Retina (tissue), 1 donor: ENCODE data around the gene GOLT1A.
A peak's percentile ranks its signal among the peaks of the same experiment; 100 is the strongest.

Source experiments
- DNase-seq: peaks from one replicate; pipeline ENCODE4 v3.0.0-alpha.2; 2016

The GOLT1A gene

GRCh38 chr1:204216880-204217647, 3.3 kb upstream of the GOLT1A start:
- DNase-seq: no peak

DNA sequence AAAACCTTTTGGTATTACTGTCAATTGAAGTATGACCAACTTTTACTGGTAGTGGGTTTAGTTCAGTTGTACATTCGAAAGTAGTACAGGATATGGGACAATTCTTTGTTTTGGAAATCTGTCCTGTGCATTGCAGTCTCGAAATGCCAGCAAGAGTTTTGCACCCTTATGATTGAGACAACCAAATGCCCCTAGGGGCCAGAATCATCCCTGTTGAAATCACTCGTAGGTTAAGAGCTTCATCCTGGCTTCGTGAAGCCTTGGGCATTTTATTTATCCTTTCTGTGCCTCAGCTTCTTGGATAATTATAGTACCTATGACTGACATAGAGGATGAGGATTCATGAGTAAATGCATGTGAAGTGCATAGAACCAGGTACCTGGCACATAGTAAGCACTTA, 2.4 kb upstream of the GOLT1A start:
- no peak for DNase-seq

DNA sequence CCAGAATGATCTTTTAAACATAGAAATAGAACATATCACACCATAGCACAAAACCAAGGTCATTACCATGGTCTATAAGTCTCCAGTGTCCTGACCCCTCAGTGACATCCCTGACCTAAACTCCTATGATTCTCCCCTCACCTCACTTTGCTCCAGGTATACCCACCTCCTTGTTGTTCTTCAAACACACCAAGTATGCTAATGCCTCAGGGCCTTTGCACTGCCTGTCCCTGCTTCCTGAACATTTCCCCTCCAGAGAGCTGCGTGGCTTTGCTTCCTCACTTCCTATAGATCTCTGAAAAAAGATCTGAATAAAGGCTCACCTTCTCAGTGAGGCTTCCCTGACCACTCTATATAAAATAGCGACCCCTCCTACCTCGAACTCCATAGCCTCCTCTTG, 1.1 kb downstream of the GOLT1A start:
- DNase-seq: no peak

GRCh38 chr1:204211046-204211445, 2.7 kb downstream of the GOLT1A start:
- DNase-seq: no peak

DNA sequence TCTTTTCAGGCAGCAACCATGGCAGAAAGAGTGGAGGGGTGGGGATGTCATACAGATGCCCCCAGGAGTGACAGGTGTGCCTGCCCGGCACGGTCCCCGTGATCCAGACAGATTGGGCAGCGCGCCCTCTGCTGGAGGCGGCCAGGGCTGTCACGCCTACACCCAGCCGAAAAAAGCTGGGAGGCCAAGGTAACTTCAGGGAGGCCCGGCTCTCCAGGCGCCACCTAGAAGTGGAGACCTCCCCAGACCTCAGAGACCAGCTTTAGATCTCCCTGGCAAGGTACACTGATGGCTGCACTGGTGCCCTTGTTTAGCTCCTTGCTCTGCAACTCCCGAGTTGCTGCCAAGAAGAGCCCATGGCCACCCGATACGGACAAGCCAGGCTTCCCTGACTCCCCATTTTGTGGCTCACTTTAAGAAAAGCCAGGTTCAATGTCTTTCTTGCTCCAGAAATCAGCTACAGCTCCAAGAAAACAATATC, 6.6 kb downstream of the GOLT1A start:
- DNase-seq: peak; percentile 78

- DNase-seq: no peak
Measured at GRCh38 chr1:204206121-204206520, 7.7 kb downstream of the GOLT1A start.

DNA sequence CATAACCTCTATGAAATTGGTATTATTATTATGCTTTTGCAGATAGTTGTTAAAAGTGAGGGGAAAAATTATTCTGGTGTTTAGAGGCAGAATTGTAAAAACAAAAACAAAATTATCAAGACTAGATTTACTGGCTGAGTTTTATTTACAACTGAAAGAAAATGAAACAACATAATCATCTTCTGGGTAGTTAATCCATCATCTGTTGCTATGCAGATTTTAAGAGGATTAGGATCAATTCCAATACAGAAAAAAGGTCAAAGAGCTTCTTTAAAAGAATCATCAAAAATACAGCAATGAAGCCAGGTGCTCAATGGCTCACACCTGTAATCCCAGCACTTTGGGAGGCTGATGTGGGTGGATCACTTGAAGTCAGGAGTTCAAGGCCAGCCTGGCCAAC, 8.3 kb downstream of the GOLT1A start:
- no peak for DNase-seq

DNA sequence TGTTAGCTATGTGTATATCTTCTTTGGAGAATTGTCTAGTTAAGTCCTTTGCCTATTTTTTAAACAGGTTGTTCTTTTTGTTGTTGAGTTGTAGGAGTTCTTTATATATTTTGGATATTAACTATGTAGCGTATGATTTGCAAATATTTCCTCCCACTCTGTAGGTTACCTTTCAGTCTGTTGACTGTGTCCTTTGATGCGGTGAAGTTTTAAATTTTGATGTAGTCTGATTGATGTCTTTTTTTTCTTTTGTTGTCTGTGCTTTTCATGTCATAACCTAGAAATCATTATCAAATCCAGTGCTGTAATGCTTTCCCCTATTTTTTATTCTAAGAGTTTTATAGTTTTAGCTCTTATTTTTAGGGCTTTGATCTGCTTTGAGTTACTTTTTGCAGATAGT, 8.8 kb downstream of the GOLT1A start:
- no peak for DNase-seq

DNA sequence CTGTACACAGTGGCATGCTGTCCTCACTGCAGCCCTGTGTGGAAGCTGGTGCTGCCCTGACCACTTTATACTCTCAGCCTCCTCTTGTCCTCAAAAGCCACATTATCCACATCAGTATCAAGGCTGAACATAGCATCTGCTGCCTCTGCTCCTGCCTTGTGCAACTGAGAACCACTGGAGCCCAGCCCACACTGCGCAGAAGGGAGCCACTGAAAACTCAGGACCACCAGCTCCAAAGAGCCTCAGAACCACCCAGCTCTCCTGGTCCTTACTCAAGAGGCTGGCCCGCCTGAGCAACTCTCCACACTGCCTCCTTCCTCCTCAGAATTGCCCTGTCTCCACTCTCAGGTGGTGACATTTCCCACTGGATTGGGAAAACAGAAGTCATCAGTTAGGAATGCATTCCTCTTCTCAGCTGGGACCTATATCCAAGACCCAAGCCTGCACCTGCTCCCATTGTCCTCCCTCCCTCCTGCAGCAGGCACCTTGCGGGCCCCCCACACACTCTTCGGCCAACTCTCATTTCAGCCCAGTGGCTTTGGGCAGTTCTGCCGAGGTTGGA, 10.5 kb downstream of the GOLT1A start:
- DNase-seq: no peak

- DNase-seq: no peak
Measured at GRCh38 chr1:204202481-204202880, 11.3 kb downstream of the GOLT1A start.

GRCh38 chr1:204201348-204202040, 12.3 kb downstream of the GOLT1A start:
- no peak for DNase-seq

GRCh38 chr1:204199579-204199978, 14.2 kb downstream of the GOLT1A start:
- no peak for DNase-seq

DNA sequence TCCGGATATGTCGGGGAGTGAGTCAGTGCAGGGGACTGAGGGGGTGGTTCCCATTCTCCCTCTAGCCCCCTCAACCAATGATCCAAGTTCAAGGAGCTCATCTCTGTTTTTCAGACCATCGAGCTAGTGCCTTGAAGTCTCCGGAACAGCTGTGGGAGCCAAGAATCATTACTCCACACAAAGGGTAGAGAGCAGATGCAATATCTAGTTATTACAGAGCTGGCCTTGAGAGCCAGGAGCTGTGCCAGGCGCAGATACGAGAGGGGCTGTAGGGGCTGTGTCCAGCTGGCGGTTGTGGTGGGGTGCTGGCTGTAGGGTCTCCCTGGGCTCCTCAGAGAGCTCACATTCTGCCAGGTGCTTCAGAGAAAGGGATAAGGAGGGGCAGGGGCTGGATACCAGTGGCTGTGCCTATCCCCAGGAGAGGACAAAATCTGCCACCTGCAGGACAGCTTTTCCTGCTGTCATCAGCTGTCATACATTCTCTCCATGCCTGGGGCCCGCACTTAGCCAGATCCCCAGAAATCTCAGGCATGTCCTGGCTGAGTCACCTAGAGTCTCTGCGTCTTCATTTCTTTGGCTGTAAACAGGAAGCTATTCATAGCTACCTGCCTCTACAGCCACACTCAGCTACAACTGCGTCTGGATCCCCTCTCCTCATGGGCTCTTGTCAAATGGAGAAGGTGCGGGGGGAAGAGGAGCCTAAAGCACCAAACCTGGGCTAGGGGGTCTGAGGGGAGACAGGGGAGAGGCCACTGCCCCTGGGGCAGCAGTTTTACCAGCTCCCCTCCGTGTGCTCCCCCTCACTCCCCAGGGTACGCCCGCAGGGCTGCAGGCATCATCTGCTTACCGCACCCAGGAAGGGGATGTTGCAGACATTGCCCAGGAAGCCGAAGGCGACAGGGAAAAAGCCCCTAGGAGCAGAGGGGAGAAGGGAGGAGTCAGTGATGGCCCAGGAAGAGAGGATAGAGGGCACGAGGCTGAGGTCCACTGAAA, 15.1 kb downstream of the GOLT1A start:
- no peak for DNase-seq

DNA sequence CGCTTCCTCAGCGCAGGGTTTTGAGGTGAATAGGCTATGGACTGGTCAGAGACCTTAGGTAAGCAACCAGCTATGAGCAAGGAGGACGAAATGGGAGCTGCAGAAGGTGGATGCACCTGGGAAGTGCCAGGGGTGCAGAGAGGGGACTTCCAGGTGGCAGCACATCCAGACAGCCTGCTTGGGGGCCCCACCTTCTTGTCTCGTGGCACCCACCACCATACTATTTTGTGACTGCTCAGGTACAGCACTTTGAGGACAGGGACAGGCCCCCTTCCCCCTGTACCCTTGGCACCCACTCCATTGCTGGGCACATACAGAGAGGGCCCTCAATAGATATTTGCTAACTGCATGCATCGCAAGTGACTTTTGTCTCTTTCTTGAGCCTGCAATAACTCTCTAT, 16.7 kb downstream of the GOLT1A start:
- DNase-seq: no peak

- peak; percentile 58 for DNase-seq
Measured at GRCh38 chr1:204196068-204196795, 17.6 kb downstream of the GOLT1A start, which contains the start of gene KISS1. TSS of gene KISS1 (minus strand) at chr1:204196491. CDS start at chr1:204192876, 3,615 bp downstream.

DNA sequence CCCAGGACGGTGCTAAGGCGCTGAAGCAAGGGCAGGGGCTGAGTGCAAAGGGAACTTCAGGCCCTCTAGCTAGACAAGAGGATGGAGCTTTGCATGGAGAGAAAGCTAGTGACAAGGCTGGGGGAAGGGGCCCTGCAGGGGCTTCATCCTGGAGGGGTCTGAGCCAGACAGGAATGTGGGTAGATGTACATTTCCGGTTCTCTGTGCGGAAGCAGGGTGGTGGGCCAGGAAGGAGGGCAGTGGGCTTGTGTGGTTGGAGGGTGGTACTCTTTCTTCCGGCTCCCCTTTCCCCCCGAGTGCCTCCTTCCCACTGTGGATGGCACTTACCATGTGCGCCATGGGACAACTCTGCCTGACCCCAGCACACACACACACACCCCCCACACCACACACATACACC, 19.0 kb downstream of the GOLT1A start:
- no peak for DNase-seq

DNA sequence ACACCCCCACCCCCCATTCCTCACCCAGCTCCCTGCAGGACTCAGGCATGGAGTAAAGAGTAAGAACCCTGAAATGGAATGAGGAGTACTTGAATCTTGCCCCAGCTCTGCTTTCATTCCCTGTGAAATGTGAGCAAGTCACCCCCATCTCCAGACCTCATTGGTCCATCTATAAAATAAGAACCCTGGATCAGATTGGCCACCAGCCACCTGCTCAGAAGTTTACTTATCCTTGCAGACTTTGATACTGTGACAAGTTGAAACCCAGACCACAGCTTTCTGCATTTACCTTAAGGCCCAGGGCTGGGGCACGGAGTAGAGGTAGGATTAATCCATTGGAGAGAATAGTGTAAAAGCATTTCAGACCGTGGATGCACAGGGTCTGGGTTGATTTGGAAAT, 19.7 kb downstream of the GOLT1A start:
- no peak for DNase-seq

GRCh38 chr1:204192589-204193352, 21.0 kb downstream of the GOLT1A start:
- no peak for DNase-seq

DNA sequence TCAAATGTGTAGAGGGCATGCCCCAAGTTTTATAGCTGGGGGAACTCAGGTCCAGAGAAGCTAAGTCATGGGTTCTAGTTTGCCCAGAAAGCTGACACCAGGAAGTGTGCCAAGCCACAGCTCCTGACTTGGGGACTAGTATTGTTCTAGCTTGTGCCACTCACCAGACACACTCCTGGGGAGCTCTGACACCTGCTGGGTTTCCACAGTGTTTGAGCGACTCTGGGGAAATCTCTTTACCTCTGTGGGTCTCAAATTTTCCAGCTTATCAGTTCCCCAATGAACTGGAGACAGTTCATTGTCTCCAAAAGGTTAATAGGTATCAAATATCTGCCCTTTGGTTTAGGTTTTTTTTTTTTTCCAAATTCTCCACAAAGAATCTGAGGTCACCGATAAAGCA, 21.7 kb downstream of the GOLT1A start:
- no peak for DNase-seq

DNA sequence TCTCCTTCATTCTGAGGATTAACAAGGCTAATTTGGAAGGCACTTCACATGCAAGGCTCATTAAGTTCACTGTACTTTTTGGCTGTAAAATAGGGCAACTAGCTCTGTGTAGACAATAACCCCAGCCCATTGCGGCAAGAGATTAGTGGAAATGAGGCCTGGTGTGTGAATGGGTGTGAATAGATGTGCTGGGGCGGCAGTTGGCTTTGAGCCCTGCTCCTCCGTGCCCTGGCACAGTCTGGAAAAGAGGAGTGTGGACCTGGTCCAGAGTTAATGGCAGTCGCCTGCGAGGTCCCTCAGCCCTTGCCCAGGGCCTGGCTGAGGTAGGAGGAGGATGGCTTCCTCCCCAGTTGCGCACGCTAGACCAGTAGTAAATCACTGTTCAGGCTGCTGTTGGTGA, 22.3 kb downstream of the GOLT1A start:
- peak; percentile 61 for DNase-seq
